Measurements from ENCODE around the gene ZNF607. TPM values are rescaled to one million over a fixed set of nuclear protein-coding genes. Genes with fewer than 3 reads are reported as not detected.
"Not testable (repeated sequence)": the region's sequence is repeated elsewhere in the genome, so short reads cannot be mapped to it uniquely, and the experiment has no call there.

ZNF607 gene
- total RNA-seq, 1 experiment from 2014 or later = 12.2 TPM

GRCh38 chr19:37691881-37692504, 27.6 kb downstream of the ZNF607 start:
- Histone ChIP-seq H3K36me3 (0 out of 2 replicates have a peak, but pooled peaks cover 3% of the 10 kb centered on the region), H3K27ac (peak overlapping the region; percentile 74), H3K27me3 (no peaks in the 10 kb centered on the region), H3K9me3 (replicated peaks) (0 out of 2 replicates have a peak, but pooled peaks cover 13% of the 10 kb centered on the region), H3K4me1 (no peaks in the 10 kb centered on the region), H3K4me3 (peak overlapping the region; percentile 72)
- peak; percentile 93 to 94 for DNase-seq

DNA sequence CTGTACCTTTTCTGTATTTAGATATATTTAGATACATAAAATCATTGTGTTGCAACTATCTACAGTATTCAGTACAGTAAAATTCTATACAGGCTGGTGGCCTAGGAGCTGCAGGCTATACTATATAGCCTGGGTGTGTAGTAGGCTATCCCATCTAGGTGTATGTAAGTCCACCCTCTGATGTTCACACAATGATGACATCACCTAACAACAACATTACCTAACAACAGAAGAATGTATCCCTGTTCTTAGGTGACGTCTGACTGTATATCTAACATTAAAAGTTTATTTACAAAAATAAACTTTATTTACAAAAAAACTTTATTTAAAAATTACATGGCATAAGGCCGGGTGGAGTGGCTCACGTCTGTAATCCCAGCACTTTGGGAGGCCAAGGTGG, 36.0 kb downstream of the ZNF607 start:
- H3K27me3 ChIP-seq = no peaks in the 10 kb centered on the region

GRCh38 chr19:37669450-37669914, 50.1 kb downstream of the ZNF607 start:
- DNase-seq = no peak
- H3K27ac ChIP-seq = no peak overlapping the region
- H3K27me3 ChIP-seq = no peaks in the 10 kb centered on the region
- no peaks in the 10 kb centered on the region for H3K36me3 ChIP-seq
- H3K9me3 ChIP-seq (replicated peaks) = peaks cover 39% of the 10 kb centered on the region
- no peaks in the 10 kb centered on the region for H3K4me1 ChIP-seq
- H3K4me3 ChIP-seq = no peak overlapping the region

More for the DNA sequence above, 36.0 kb downstream of the ZNF607 start:
- H3K4me1 ChIP-seq = no peaks in the 10 kb centered on the region
- DNase-seq = no peak
- no peaks in the 10 kb centered on the region; the same call in none of the 2 replicates for H3K36me3 ChIP-seq
- H3K4me3 ChIP-seq = no peak overlapping the region
- H3K9me3 ChIP-seq (replicated peaks) = peaks cover 11% of the 10 kb centered on the region
- no peak overlapping the region for H3K27ac ChIP-seq

DNA sequence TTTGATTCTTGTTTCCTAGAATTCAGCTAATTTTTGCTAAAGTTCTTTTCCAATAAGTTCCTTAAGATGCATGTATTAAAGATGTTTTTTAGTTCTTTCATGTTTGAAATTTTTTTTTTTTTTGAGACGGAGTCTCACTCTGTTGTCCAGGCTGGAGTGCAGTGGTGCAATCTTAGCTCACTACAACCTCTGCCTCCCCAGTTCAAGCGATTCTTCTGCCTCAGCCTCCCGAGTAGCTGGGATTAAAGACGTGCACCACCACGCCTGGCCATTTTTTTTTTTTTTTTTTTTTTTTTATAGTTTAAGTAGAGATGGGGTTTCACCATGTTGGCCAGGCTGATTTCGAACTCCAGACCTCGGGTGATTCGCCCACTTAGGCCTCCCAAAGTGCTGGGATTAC, 62.4 kb downstream of the ZNF607 start:
- H3K9me3 ChIP-seq (replicated peaks); H3K4me1 ChIP-seq; H3K36me3 ChIP-seq; H3K27ac ChIP-seq; H3K27me3 ChIP-seq; DNase-seq; H3K4me3 ChIP-seq: not testable (repeated sequence)

- H3K36me3 ChIP-seq = peaks cover 10% of the 10 kb centered on the region
- H3K4me1 ChIP-seq = 0 out of 2 replicates have a peak, but pooled peaks cover 7% of the 10 kb centered on the region
- H3K9me3 ChIP-seq (replicated peaks) = peaks cover 11% of the 10 kb centered on the region; the same call in 1 of the 2 replicates
- peak overlapping the region; percentile 73 for H3K27ac ChIP-seq
- peak; percentile 91 to 92 for DNase-seq
- peak overlapping the region; percentile 68 for H3K4me3 ChIP-seq
- no peaks in the 10 kb centered on the region for H3K27me3 ChIP-seq
These were observed 63.7 kb downstream of the ZNF607 start for GRCh38 chr19:37655689-37656371.

DNA sequence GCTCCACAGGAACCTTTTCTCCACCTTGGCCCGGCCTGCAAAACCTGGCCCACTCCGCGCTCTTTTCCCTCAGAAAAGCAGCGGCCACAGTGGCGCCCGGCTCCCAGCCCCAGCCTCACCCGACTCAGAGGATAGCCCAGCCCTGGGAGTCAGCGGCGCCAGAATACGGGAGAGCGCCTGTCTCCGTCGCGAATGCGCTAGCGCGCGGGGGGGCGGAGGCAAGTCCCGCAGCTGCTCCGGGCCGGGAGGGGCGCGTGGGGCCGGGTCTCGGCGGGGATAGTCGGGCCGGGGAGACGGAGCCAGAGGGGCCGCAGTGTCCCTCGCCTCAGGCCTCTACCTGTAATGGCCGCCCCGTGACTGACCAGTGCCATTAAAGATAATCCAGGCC, 64.3 kb downstream of the ZNF607 start, which contains the start of gene ZFP30:
ZFP30 (minus strand) TSS at position 165 of the 388 bp plus-strand sequence. CDS start 7,643 bp downstream, outside the sequence.
- peak; percentile 95 to 96 for DNase-seq
- H3K27ac ChIP-seq = peak within 1 kb of the TSS; percentile 73
- no peaks in the 10 kb centered on the region for H3K27me3 ChIP-seq
- H3K9me3 ChIP-seq (replicated peaks) = peaks cover 11% of the 10 kb centered on the region; the same call in 1 of the 2 replicates
- H3K36me3 ChIP-seq = peaks cover 10% of the 10 kb centered on the region
- 0 out of 2 replicates have a peak, but pooled peaks cover 7% of the 10 kb centered on the region for H3K4me1 ChIP-seq
- H3K4me3 ChIP-seq = peak within 1 kb of the TSS; percentile 68

DNA sequence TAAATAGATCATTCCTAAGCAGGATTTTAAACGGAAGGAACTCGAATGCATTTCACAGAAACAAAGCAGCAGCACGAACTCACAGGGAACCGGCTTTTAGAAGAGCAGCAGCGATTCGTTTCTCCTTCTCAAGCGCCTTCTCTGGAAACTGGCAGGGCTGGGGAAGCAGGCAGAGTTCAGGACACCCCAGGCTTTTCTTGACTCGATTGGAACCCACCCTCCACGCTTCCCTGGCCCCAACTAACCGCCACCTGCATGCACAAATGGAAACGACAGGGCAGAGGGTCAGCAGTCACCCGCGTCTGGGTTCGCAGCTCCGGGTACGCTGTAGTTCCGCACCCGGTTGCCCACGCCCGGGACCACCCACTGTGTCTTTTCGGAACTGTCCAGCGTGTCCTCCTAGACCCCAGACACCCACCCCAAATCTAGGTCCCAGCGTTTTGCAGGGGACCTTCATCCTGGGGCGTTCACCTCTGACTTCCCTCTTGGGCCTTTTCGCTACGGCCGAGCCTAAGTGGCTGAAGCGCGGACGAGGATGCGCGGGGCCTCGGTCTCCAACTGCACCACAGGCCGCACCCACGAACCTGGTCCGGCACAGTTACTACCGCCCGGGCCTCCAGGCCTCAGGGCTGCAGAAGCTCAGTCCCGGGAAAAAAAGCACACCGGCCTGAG, 64.8 kb downstream of the ZNF607 start:
- Histone ChIP-seq H3K4me3 (peak overlapping the region; percentile 68), H3K36me3 (peaks cover 15% of the 10 kb centered on the region), H3K4me1 (0 out of 2 replicates have a peak, but pooled peaks cover 7% of the 10 kb centered on the region), H3K27me3 (no peaks in the 10 kb centered on the region), H3K27ac (peak overlapping the region; percentile 73), H3K9me3 (replicated peaks) (peaks cover 11% of the 10 kb centered on the region; the same call in 1 of the 2 replicates)
- DNase-seq = peak; percentile 59 to 70

DNA sequence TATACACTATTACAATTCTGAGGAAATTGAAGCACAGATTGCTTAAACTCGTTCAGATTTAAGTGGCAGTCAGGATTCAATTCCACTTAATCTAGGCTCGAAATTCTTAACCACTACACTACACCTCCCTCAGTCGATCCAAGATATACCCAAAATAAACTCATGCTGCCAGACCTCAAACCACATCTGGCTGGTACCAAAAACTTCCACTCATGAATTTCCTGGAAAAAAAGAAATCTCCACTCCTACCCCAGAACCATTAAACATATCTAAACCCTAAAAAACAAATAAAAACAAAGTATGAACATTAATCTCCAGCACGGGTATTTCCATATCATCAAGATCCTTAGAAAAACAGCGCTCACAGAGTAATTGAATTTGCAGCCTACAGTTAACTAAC, 65.4 kb downstream of the ZNF607 start:
- H3K4me1 ChIP-seq = 0 out of 2 replicates have a peak, but pooled peaks cover 7% of the 10 kb centered on the region
- peak overlapping the region; percentile 68 for H3K4me3 ChIP-seq
- DNase-seq = no peak
- peaks cover 11% of the 10 kb centered on the region; the same call in 1 of the 2 replicates for H3K9me3 ChIP-seq (replicated peaks)
- H3K27me3 ChIP-seq = no peaks in the 10 kb centered on the region
- H3K27ac ChIP-seq = peak overlapping the region; percentile 73
- peaks cover 21% of the 10 kb centered on the region for H3K36me3 ChIP-seq

Other genes with a start within 250 kb of the ZNF607 start
- gene ZNF793, start 212.8 kb downstream of the ZNF607 start, total RNA-seq (2014; rRNA removed; shearing (Covaris generic)) = 1.9 and 2.3 TPM in 2 replicates
- 4.7 and 5.3 TPM in 2 replicates for gene ZNF571, start 125.0 kb downstream of the ZNF607 start, total RNA-seq (2014; rRNA removed; shearing (Covaris generic))
- 0.73 and 1.8 TPM in 2 replicates for gene ZNF540, start 124.9 kb downstream of the ZNF607 start, total RNA-seq (2014; rRNA removed; shearing (Covaris generic))
- gene ZFP30, start 64.3 kb downstream of the ZNF607 start, total RNA-seq (2014; rRNA removed; shearing (Covaris generic)) = 25.3 and 29.7 TPM in 2 replicates
- 8.5 and 10.7 TPM in 2 replicates for gene ZNF573, start 59.8 kb upstream of the ZNF607 start, total RNA-seq (2014; rRNA removed; shearing (Covaris generic))
- not detected in 2 replicates for gene WDR87, start 186.8 kb upstream of the ZNF607 start, total RNA-seq (2014; rRNA removed; shearing (Covaris generic))
- gene SIPA1L3, start 187.4 kb upstream of the ZNF607 start, total RNA-seq (2014; rRNA removed; shearing (Covaris generic)) = 17.8 and 19.8 TPM in 2 replicates